NT2/D1 (cell line): ENCODE results near the gene TARS3.

Experiments used
- SUZ12 ChIP-seq: IDR thresholded peaks from 2 replicates; pipeline ENCODE4 v1.6.1; 2011; ENCODE audit not compliant: insufficient read length, insufficient read depth; ENCODE audit errors: extremely low read depth
- YY1 ChIP-seq: IDR thresholded peaks from 2 replicates; pipeline ENCODE4 v1.6.1; 2011; ENCODE audit not compliant: insufficient read length, insufficient read depth
- ZNF274 ChIP-seq: IDR thresholded peaks from 2 replicates; pipeline ENCODE4 v1.6.1; 2011; ENCODE audit warnings: mild to moderate bottlenecking, low read depth, low read length

- TF ChIP-seq ZNF274 = no peak
- no peak for TF ChIP-seq YY1
- no peak for TF ChIP-seq SUZ12
Measured at GRCh38 chr15:101641894-101642293, 82.4 kb downstream of the TARS3 start.
